ENCODE measurements around the gene SKOR1.

DNA sequence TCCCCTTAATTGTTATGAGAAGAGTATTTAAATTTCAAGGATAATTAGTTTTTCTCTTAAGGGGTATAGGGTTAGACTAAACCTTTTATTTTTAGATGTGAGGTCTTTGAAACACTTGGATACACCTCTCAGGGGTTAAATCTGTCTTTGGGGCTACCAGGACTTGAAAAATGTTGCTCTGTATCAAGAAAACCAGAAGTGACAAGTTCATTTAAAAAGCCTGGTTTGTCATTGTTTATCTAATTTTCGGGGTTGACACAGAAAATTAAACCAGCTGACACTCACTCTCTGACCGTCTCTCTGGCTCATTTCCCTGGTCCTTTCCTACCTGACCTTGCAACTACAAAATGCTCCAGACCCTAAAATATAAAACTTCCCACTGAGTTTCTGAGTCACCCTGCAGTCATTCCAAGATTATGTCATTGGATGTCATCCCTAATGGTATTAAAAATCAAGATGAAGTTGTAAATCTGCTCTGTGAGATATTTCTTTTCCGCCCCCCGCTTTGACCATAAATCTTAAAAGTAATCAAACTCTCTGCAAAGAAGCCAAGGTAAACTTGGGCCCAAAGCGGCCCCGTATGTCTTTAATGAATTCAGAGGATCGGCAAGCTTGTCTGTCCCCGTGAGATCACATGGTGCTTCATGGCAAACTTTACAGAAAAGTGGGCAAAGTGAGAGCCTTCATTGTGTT lies 32.9 kb upstream of the SKOR1 start:
- TF ChIP-seq, protein P1, sequence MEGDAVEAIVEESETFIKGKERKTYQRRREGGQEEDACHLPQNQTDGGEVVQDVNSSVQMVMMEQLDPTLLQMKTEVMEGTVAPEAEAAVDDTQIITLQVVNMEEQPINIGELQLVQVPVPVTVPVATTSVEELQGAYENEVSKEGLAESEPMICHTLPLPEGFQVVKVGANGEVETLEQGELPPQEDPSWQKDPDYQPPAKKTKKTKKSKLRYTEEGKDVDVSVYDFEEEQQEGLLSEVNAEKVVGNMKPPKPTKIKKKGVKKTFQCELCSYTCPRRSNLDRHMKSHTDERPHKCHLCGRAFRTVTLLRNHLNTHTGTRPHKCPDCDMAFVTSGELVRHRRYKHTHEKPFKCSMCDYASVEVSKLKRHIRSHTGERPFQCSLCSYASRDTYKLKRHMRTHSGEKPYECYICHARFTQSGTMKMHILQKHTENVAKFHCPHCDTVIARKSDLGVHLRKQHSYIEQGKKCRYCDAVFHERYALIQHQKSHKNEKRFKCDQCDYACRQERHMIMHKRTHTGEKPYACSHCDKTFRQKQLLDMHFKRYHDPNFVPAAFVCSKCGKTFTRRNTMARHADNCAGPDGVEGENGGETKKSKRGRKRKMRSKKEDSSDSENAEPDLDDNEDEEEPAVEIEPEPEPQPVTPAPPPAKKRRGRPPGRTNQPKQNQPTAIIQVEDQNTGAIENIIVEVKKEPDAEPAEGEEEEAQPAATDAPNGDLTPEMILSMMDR (IDR thresholded peaks at IDR 0.05; ENCODE audit: insufficient read depth, low read depth, low read length): no peak
- no peak for TF ChIP-seq EZH2 (IDR thresholded peaks at IDR 0.05; ENCODE audit: insufficient read depth, low read length)
